Osteoblast (primary cell): ENCODE data around the gene ASB9. TPM values are rescaled to one million over a fixed set of nuclear protein-coding genes. Genes with fewer than 3 reads are reported as not detected.

Experiments used
- DNase-seq: peaks from one replicate; pipeline ENCODE4 v3.0.0; 2011; ENCODE audit warnings: low spot score, mixed read lengths; ENCODE audit not compliant: insufficient read length; ENCODE audit errors: missing footprints
- H2AFZ ChIP-seq: 2 replicates; pipeline ENCODE4 v1.6.0; 2011; ENCODE audit warnings: mild to moderate bottlenecking, low read length
- H3K27ac ChIP-seq: 2 replicates; pipeline ENCODE4 v1.5.1; 2011; ENCODE audit warnings: mild to moderate bottlenecking, low read depth, low read length, moderate library complexity
- H3K27me3 ChIP-seq: 2 replicates; pipeline ENCODE4 v1.6.0; 2012; ENCODE audit warnings: mild to moderate bottlenecking, control low read depth, inconsistent platforms, low read length, moderate library complexity; ENCODE audit not compliant: insufficient read depth
- H3K36me3 ChIP-seq: 2 replicates; pipeline ENCODE4 v1.5.1; 2011; ENCODE audit warnings: mild to moderate bottlenecking, low read length, control low read depth, moderate library complexity; ENCODE audit not compliant: insufficient read depth
- H3K4me1 ChIP-seq: 2 replicates; pipeline ENCODE4 v1.5.1; 2011; ENCODE audit warnings: mild to moderate bottlenecking, low read length, control low read depth, moderate library complexity; ENCODE audit not compliant: insufficient read depth
- H3K4me2 ChIP-seq: 2 replicates; pipeline ENCODE4 v1.6.0; 2011; ENCODE audit warnings: mild to moderate bottlenecking, low read length; ENCODE audit not compliant: insufficient read depth
- H3K4me3 ChIP-seq: fragments of 200-600 bp; sonication (generic); 3 replicates; pipeline ENCODE4 v1.5.1; 2012; ENCODE audit warnings: mild to moderate bottlenecking, low read length, inconsistent platforms; ENCODE audit not compliant: insufficient read depth
- H3K79me2 ChIP-seq: 2 replicates; pipeline ENCODE4 v1.6.0; 2012; ENCODE audit warnings: mild to moderate bottlenecking, low read length, control low read depth, inconsistent platforms; ENCODE audit not compliant: insufficient read depth
- H3K9me3 ChIP-seq: 2 replicates; pipeline ENCODE4 v1.5.1; 2011; ENCODE audit warnings: low read depth, low read length, control low read depth
- H4K20me1 ChIP-seq: 2 replicates; pipeline ENCODE4 v1.6.0; 2012; ENCODE audit warnings: mild to moderate bottlenecking, low read length, control low read depth; ENCODE audit not compliant: insufficient read depth
- CTCF ChIP-seq: IDR thresholded peaks from 2 replicates; pipeline ENCODE4 v1.5.1; 2011; ENCODE audit warnings: mild to moderate bottlenecking, low read depth, low read length, moderate library complexity; ENCODE audit errors: extremely low read depth
- total RNA-seq: library from RNA; depleted of rRNA; stranded (reverse); fragments of >200 nt; gene quantifications from 2 replicates; pipeline ENCODE4 v1.2.3, GENCODE V29; 2012

Gene ASB9
- total RNA-seq, 1 donor, result not detected

- DNase-seq, result no peak
Observed at GRCh38 chrX:15299941-15300851, 30.3 kb upstream of the ASB9 start.

GRCh38 chrX:15298780-15299179 is 28.9 kb upstream of the ASB9 start:
- Histone ChIP-seq H3K9me3 (no peaks in the 10 kb centered on the region), H2AFZ (no peak overlapping the region), H3K79me2 (no peaks in the 10 kb centered on the region), H3K27ac (no peak overlapping the region), H3K36me3 (no peaks in the 10 kb centered on the region), H4K20me1 (no peaks in the 10 kb centered on the region), H3K27me3 (no peaks in the 10 kb centered on the region), H3K4me2 (no peak overlapping the region), H3K4me1 (no peaks in the 10 kb centered on the region), H3K4me3 (no peak overlapping the region)
- no peak for DNase-seq
- no peak for TF ChIP-seq CTCF

More at GRCh38 chrX:15299941-15300851, 30.3 kb upstream of the ASB9 start:
- no peaks in the 10 kb centered on the region for H4K20me1 ChIP-seq
- no peaks in the 10 kb centered on the region for H3K79me2 ChIP-seq
- peaks cover 1% of the 10 kb centered on the region for H3K27me3 ChIP-seq
- H3K27ac ChIP-seq, result no peak overlapping the region
- no peaks in the 10 kb centered on the region for H3K4me1 ChIP-seq
- H3K36me3 ChIP-seq, result no peaks in the 10 kb centered on the region
- H3K4me3 ChIP-seq, result no peak overlapping the region
- no peak overlapping the region for H2AFZ ChIP-seq
- H3K4me2 ChIP-seq, result no peak overlapping the region
- TF ChIP-seq CTCF, result peak; percentile 55
- no peaks in the 10 kb centered on the region for H3K9me3 ChIP-seq

GRCh38 chrX:15298201-15298600 is 28.3 kb upstream of the ASB9 start:
- no peaks in the 10 kb centered on the region for H3K79me2 ChIP-seq
- H3K27ac ChIP-seq, result no peak overlapping the region
- no peaks in the 10 kb centered on the region for H4K20me1 ChIP-seq
- peak overlapping the region; percentile 20 for H2AFZ ChIP-seq
- no peaks in the 10 kb centered on the region for H3K27me3 ChIP-seq
- DNase-seq, result no peak
- H3K36me3 ChIP-seq, result no peaks in the 10 kb centered on the region
- H3K4me2 ChIP-seq, result no peak overlapping the region
- H3K9me3 ChIP-seq, result no peaks in the 10 kb centered on the region
- H3K4me1 ChIP-seq, result no peaks in the 10 kb centered on the region
- TF ChIP-seq CTCF, result no peak
- no peak overlapping the region for H3K4me3 ChIP-seq

- H3K36me3 ChIP-seq, result no peaks in the 10 kb centered on the region
- H3K4me1 ChIP-seq, result no peaks in the 10 kb centered on the region
- TF ChIP-seq CTCF, result no peak
- H3K4me3 ChIP-seq, result no peak overlapping the region
- no peaks in the 10 kb centered on the region for H4K20me1 ChIP-seq
- H3K9me3 ChIP-seq, result no peaks in the 10 kb centered on the region
- H2AFZ ChIP-seq, result no peak overlapping the region
- no peaks in the 10 kb centered on the region for H3K79me2 ChIP-seq
- no peak for DNase-seq
- H3K4me2 ChIP-seq, result no peak overlapping the region
- no peaks in the 10 kb centered on the region for H3K27me3 ChIP-seq
- H3K27ac ChIP-seq, result no peak overlapping the region
Observed at GRCh38 chrX:15293451-15293850, 23.6 kb upstream of the ASB9 start.
